Stimulated activated CD8-positive, alpha-beta memory T cell treated with anti-CD3 and anti-CD28 coated beads, Interleukin-15, amount 100 ng/mL, for 48 hours (primary cell): ENCODE data around the gene GPRIN3.
"Not testable (repeated sequence)": the region's sequence is repeated elsewhere in the genome, so short reads cannot be mapped to it uniquely, and the experiment has no call there.

Source experiments
- DNase-seq, 2 donors: peaks; one replicate each; pipeline ENCODE4 v3.0.0-alpha.2; 2020; ENCODE audit warnings: low read depth in 2 of 2

GPRIN3 gene

DNA sequence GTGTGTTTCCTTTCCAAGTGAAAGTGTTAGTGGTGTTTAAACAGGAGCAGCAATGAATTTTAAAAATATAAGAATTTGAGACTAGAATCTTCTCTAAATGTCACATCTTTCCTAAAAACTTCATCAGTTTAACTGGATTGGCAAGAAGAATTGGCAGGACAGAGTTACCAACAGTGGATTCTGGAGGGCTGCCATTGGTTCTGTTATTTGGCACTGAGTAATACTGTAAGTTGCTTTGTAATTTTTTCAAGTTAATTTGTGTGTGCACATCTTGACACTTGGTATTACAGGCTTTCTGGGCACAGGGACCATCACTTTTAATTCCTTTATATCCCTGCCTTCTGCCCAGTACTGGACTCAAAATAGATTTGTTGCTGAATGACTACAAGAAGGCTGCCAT, 4.5 kb upstream of the GPRIN3 start:
- DNase-seq, result no peak

DNA sequence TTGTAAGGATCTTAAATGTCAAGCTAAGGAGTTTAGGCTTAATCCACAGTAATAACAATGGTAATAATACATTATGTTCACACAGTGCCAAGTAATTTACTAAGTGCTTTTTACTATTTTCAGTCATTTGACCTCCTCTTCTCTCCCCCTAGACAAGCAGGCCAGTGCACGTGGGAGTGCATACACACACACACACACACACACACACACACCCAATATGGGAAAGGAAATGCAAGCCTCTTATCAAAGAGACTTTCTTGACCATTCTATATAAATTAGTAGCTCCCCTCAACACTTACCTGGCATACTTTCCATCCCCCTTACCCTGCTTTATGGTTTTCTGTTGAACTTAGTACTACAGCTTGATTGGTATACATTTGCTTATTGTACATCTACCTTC, 3.8 kb upstream of the GPRIN3 start:
- no peak for DNase-seq

DNA sequence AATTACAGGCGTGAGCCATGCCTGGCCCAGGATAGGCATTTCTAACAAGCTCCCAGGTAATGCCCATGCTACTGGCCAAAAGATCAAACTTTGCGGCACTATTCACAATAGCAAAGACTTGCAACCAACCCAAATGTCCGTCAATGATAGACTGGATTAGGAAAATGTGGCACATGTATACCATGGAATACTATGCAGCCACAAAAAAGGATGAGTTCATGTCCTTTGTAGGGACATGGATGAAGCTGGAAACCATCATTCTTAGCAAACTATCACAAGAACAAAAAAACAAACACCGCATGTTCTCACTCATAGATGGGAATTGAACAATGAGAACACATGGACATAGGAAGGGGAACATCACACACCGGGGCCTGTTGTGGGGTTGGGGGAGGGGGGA, 1.6 kb upstream of the GPRIN3 start:
- not testable (repeated sequence) for DNase-seq

DNA sequence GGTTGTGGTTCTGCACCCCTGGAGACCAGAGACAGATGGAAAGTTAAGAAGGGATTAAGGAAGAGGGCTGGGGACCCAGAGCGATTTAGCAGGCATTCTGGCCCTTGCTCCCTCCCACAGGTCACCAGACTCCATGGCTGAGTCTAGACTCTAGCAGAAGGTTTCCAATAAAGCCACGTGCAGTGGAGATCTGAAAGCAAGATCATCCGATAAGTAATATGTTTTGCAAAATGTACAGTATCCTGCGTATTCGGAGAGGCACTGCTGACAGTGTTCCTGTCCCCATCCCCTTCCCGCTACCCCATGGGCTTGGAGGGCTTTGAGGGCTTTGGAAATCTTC, 531 bp upstream of the GPRIN3 start:
- no peak for DNase-seq

DNA sequence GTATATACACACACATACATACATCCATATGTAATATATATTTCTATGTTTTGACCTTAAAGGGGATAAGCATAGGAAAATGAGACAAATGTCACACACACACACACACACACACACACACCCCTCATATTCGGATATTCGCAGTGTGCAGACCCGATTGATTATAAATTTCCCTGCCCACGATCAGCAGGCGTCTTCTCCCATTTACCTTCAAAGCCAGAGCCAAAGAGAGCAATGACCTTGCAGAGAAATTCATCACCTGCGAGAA, 488 bp downstream of the GPRIN3 start:
- no peak for DNase-seq

DNA sequence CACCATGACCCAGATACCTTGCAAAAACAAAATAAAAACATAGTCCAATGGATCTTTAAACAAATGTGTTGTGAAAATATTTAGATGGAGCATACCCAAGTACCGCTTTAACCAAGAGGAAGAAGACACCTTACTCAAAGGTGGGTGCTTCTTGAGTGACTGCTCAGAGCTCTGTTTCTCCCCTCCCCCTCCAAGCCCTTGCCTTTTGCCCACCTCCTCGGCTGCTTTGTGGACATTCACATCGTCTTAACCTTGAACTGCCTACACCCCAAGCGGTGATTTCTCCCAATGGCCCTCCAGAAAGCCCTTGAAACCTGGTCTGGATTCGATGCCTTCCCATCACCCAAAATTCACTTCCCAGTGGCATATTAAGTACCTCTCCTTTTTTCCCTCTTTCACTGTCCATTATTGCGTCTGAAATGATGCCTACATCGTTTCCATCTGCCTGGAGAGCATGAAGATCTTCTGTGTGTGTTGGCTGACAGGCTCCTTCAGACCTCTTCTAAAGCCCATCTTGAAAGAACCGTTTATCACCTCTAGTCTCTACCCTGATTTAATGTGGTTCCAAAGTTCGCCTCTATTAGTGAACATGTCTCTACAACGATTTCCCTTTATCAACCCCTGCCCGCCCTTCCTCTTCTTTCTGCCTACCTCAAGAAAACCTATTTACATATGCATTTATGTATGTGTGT, 968 bp downstream of the GPRIN3 start:
- no peak for DNase-seq

DNA sequence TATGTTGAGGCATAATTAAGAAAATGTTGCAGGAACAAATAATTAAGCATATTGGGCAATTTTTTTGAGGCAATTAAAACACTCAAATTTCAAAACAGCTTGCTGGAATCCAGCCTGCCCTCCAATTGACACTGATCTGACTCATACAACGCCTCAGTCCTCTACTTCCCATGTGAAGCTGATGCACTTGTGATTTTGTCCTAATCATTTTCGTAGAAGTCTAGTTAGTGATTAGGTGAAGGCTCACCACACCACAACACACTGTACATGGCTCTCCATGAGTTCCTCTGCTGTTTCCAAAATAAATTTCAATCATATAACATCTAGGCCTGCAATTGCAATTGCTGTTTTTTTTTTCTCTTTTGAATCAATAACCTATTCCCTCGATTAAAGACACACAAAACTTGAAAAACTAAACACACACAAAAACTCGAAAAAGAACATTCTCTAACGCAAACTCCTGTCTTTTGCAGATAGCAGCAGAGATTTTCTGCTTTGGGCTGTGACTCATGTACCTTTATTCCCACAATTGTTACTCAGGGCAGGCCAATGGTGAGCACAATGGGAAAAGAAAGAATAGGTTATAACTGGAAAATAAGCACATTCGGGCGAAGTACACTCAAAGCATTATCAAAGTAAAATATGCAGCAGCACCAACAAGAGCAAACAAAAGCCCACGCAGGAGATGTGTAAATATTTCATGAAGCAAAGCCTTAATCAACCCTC, 1.7 kb downstream of the GPRIN3 start:
- no peak for DNase-seq

DNA sequence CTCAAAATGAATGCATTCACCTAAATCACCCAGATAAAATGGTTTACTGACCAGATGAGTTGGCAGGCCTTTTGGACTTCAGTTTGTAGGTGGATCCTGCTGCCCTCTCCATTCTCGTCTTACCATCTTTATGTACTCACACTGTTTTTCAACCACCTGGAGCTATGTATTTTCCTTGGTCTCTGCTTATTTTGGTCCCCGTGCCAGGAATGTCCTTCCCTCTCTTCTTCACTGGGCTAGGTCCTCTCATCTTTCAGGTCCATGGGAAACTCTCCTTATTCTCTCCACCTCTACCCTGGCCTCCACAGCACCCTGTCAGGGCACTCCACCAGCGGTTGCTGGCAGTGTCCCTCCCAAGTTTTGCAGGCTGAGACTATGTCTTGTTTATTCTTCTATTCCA, 2.6 kb downstream of the GPRIN3 start:
- no peak for DNase-seq

DNA sequence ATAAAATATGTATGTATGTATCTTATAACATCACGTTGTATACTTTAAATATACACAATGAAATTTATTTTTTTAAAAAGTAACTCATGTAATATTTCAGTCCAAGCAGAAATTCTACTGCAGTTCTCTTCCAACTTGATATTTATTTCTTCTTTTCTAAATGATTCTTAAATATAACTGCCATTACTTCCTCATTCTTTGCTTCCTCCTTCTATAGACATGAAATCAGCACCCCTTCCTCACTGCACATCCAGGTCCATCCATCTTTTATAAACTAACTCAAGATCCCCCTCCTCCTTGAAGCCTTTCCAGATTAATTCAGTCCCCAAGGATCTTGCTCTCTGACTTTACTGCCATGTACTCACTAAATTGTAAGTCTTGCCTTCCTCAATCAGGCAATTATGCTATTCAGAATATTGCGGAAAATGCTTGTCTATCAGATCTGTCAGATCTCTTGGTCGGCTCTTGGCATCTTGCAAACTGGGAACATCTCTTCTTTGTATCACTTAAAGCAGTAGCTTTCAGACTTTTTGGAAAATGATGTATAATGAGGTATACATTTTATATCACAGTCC, 3.7 kb downstream of the GPRIN3 start:
- DNase-seq, result no peak

DNA sequence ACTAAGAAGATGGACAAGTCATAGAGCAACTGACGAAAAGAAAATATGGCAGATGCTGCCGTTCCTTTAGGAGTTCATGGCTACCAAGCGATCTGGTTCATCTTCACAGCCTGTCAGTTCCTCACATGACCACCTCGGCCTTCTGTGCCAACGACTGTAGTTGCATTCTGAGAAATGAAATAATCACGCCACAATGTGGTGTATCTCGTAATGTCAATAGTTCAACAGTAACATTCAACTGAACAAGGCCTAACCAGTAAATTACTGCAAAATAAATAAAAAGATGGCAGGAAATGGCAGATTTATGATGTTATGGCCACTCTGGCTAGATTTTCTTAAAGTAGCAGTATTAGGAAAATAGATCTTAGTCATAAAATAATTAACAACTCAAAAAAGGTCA, 4.4 kb downstream of the GPRIN3 start:
- DNase-seq, result no peak

DNA sequence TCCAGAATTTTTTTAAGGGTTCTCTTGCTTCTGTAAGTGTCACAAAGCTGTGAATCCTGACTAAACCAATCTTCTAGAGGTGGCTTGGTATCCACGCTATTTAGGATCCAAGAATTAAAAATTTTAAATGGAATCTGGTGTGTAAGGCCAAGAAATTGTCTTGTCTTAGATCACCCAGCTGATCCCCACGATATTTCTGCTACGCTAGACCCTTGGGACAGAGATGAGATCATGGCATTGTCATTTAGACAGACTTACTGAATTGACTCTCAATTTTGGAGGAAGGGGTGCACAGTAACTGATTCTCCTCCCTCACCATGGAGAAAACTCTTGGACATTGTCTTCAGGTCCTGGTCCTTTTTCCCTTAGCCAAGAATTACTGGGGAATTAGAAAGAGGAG, 5.7 kb downstream of the GPRIN3 start:
- no peak for DNase-seq

DNA sequence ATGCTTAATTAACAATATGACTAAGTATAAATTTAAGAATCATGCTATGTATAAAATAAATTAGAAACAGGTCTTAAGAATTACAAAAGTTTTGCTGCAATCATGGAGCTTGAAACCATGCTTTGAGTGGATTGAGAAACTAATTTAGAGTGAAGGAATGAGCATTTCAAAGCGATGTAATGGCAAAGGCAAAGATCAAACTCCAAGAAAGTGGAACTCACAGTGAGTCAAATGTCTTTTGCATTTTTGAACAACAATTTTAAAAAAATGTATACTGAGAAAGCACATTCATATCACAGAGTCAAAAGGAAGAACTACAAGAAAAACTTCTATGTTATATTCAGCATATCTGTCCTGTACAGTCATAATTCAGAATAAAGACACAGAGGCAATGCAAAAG, 6.6 kb downstream of the GPRIN3 start:
- DNase-seq, result no peak

DNA sequence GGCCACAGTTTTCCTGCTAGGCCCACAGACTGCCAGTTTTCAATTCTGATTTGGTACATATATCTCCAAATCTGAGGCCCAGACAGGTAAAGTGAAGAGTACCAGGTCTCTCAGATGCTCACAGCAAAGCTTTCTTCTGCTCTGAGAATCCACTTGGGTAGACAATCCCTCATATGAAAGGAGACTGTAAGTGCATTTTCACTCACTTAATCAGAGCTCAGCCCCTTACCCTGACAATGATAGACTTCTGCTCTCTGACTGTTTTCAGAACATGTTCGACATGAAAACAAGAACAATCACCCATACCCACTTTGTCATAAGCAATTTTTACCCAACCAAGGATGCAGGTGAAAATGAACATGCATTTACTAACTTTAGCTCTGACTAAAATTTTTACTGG, 7.1 kb downstream of the GPRIN3 start:
- DNase-seq, result no peak

DNA sequence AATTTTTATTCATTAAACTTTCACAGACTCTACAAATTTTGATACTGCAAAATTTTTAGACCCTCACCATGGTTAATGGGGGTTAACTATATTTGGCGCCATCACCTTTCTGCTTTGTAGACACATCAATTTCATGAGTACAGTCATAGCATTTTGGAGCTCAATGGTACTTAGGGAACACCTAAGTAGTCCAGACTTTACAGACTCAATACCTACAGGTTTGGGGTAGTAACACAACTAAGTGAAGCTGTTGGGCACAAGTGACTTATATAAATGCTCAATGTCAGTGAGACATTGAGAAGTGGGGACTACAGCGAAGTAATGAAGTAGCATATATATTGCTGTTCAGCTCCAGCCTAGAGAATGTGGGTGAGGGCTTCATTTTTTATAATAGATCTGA, 7.5 kb downstream of the GPRIN3 start:
- no peak for DNase-seq

DNA sequence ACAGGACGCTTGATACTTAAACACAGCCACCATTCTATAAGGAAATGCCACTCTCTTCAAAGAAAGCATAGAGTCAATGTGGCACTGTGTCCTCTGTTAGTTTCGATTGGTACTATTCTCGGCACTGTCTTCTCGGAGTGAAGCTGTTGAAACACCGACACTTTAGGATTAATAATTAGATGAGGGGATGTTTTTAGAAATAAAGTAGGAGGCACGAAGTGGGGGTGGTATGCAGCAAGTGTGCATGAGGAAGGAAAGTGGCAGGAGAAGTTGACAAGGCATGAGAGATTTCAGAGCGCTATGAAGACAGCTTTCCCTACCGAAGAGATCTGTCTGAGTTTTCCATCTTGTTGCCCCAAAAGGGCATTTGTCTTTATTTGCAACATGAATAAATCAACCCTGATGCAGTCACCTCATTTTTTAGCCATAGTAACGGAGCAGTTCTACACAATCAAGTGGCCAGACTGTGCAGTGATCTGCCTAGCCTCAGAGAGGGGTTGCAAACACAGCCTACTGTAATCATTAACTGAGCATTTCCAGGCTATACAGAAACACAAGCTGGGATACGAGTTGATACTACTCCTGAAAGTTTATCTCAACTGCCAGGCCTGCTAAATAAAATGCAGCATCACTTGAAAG, 8.3 kb downstream of the GPRIN3 start:
- DNase-seq, result no peak

DNA sequence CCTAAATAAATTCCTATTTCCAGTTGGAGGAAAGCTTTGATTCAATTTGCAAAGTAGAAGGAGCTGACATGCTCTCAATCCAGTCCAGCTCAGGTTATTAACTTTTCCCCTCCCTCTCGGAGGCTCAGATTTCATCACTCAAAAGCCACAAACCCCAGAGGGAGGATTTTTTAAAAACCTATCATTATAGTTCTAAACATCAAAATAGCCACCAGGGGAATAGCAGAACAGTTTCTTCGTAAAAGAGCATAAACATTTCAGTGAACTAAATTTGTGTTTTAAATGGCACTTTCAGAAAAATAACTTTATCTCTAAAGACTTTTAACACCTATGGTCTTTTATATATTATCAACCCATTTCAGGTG, 8.8 kb downstream of the GPRIN3 start:
- DNase-seq, result no peak

DNA sequence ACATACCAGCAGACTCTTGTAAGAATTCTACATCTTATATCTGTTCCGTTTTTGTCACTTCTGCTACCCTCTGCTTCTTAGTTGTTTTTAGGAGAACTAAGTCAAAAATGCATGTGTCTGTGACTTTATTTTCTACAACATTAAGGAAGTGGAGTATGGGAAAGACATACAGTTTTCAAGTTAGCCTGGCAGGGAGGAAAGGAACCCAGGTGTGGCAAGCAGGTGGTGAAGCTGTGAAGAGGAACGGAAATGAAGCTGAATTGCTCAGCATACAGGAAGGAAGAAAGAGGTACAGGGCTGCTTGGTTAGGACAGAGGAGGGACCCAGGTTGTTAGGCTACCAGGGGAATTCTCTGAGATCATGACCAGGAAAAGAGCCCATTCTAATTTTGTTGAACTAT, 9.4 kb downstream of the GPRIN3 start:
- DNase-seq, result no peak

DNA sequence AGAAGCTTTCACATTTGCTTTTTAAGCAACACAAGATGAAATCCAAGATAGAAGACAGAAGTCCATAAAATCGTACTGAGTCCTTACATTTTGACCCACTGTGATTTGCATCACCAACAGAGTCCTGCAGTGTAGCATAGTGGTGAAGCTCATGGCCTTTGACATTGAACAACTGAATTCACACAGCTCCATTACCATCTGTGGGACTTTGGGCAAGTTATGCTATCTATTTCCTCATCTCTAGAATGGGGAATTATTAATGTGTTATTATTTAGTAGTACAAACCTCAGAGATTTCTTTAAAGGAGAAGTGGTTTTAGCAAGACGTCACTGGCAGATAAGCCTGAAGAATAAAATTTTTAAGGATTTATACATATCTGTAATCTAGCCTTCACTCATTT, 10.7 kb downstream of the GPRIN3 start:
- DNase-seq, result no peak

DNA sequence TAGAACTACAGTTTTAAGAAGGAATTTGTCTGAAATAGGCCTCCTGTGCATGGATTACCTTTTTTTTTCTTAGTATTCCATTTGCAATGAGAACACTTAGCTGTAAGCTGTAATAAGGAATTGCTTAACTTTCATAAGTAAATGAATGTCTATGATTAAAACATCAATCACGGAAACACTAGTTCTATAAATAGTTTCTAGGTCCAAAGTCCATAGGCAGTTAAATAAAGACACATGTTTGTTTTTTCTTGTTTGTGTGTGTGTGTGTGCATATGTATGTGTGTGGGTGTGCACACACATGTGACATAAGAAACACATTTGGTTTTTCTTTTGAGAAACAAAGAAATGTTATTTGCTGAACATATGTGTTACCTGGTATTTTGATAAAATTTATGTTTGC, 11.2 kb downstream of the GPRIN3 start:
- DNase-seq, result no peak

DNA sequence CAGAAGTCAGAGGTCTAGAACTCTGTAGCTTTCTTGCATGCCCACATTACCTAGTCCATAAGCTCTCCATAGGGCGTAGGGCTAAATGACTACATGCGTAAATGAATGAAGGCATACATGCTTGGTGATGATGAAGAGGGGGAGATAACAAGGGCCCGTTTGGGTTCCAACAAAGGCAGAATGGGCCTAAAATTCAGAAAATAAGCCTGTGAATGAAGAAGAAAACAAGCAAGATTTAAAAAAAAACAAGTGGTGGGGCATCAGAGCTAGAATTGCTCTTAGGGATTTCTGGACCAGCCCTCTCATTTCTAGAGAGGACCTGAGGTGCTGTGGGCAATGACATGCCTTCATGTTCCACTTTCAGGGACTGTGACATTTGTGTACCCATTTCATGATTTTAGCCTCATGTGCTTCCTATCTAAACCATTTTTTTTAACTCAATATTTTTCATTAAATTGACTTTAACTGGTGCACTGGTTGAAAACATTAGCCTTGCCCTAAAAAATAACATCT, 12.1 kb downstream of the GPRIN3 start:
- DNase-seq, result no peak

DNA sequence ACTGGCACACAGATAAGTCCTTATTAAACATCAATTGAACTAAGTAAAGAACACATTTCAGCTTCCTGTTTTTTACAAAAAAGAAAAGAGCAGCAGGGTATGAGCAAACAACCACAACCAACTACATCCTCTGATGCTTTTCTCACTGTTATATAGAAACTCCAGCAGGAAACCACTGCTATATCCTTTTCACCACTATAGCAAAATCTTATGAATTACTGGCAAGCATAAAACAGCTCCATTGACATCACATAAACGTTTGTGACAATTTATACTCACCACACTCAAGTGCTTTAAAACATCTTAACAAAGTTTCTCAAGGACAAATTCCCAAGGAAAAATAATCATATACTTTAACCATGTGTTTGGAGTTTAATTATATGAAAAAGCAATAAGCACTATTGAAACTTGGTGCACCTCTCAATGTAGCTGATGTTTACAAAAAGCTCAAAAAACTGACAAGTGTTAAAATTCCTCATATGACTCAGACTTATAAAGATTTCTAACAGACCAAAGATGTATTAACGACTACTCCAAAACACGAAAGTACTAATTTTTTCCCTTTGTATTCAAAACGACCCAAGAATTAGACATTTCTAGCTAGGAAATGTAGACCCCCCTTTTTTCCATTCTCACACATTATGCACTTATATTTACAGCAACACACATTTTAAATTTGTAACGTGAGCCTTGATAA, 12.9 kb downstream of the GPRIN3 start:
- no peak for DNase-seq

DNA sequence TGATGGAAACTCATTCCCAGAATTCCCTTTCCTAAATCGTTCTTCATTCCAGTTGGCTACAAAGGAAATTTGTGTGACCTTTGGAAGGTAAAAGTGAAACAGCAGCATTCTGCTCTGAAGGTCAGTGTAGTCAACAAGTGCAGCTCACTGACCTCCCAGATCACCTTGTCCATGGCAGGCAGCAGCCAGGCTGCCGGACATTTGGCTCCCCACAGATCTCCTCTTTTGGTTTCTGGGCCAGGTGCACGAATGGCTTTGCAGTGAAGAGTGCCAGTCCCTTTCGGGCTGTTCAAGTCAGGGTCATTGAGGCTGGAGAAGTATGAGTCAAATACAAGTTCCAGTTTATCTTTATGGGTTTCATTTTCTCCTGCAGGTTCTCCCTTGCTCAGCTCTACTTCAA, 14.3 kb downstream of the GPRIN3 start:
- DNase-seq, result no peak
